Psoas muscle (tissue), 8 donors: Measurements from ENCODE around the gene SLC9A7. TPM values are rescaled to one million over a fixed set of nuclear protein-coding genes. Genes with fewer than 3 reads are reported as not detected.

Experiments used
- ATAC-seq, 4 donors: fragments of 200-7000 bp; cut with Tn5 transposase; one replicate each; pipeline ENCODE4 v1.9.1; 2020; ENCODE audit warnings: moderate library complexity in 3 of 4, mild to moderate bottlenecking in 2 of 4
- DNase-seq, 2 donors: peaks; one replicate each; pipeline ENCODE4 v3.0.0-alpha.2; 2020
- H3K27ac ChIP-seq: fragments of 200-600 bp; one replicate; pipeline ENCODE4 v1.8.0; 2022
- H3K27me3 ChIP-seq, 3 donors: fragments of 200-600 bp in 1 of 3; one replicate each; pipeline versions ENCODE4 v1.6.1 to v1.8.0; 2013 to 2022; ENCODE audit warnings: low read length in 2 of 3, mild to moderate bottlenecking in 2 of 3, moderate library complexity in 1 of 3; ENCODE audit not compliant: insufficient read depth in 3 of 3
- H3K36me3 ChIP-seq, 2 donors: fragments of 200-600 bp in 1 of 2; one replicate each; pipeline versions ENCODE4 v1.6.1 to v1.8.0; 2013 to 2022; ENCODE audit warnings: low read depth in 1 of 2, mild to moderate bottlenecking in 1 of 2, moderate library complexity in 1 of 2; ENCODE audit not compliant: insufficient read depth in 1 of 2
- H3K4me1 ChIP-seq: fragments of 200-600 bp; one replicate; pipeline ENCODE4 v1.8.0; 2022
- H3K4me3 ChIP-seq: fragments of 200-600 bp; one replicate; pipeline ENCODE4 v1.8.0; 2022; ENCODE audit warnings: mild to moderate bottlenecking
- H3K9me3 ChIP-seq: fragments of 200-600 bp; one replicate; pipeline ENCODE4 v1.8.0; 2022
- CTCF ChIP-seq: fragments of 200-600 bp; IDR thresholded peaks from one replicate; pipeline ENCODE4 v1.8.0; 2022; ENCODE audit warnings: antibody characterized with exemption
- WGBS, 3 donors: extraction: QIAGEN DNeasy Blood & Tissue Kit; methylation state at CpG; one replicate each; pipeline versions ENCODE4 v1.1.6 to v1.1.7; 2013; 5-methylcytosine and 5-hydroxymethylcytosine counted together
- intact Hi-C, 2 donors: fragments of 100-400 bp; cut with DNase I; formaldehyde crosslinking; loops; one replicate each; pipeline versions ENCODE4 v1.11.0 to v1.14.2; 2022
- polyA plus RNA-seq, 3 donors: library from polyadenylated mRNA; stranded (reverse); fragments of 200-250 nt; gene quantifications; one replicate each; pipeline ENCODE4 v1.2.3, GENCODE V29; 2013
- total RNA-seq, 4 donors: library from RNA; stranded (reverse); fragmentation: NEBNext Ultra II Directional in 2 of 4; extraction: Animal tissue kit (Norgen Biotek cat#: 25700) in 2 of 4; gene quantifications; one replicate each; pipeline versions ENCODE4 v1.2.1 to v1.2.4, GENCODE V29; 2021 to 2023
- donor health status: healthy with polysubstance abuse.
- donor health status: DM: no; HTN: no; CAD: no; lungs with moderate emphysema.
- donor health status: Bipolar disorder and iron deficiency.
- donor health status: healthy.
- donor health status: DM: yes; HTN: yes; CAD: no.
- donor health status: DM: no; HTN: no; CAD: no.
- donor health status: DM: no; HTN: no; CAD: no.
- donor health status: DM: yes; HTN: yes; CAD: no.

SLC9A7 gene
- total and polyA plus RNA-seq, 7 donors: 1.5 to 14.0 (median 8.2) TPM

- 65 to 74% (median 65%) methylated on average over 7 of the region's 7 CpGs for WGBS, 3 donors
- TF ChIP-seq CTCF: no peak
- intact Hi-C loops: no loop called here
These were observed 36.0 kb downstream of the SLC9A7 start for GRCh38 chrX:46722742-46723568.

GRCh38 chrX:46716796-46717195, 42.1 kb downstream of the SLC9A7 start:
- ATAC-seq: no peak
- DNase-seq: no peak
- 68 to 79% (median 76%) methylated on average over 3 of the region's 3 CpGs for WGBS, 3 donors
- no peaks in the 10 kb centered on the region for H3K4me1 ChIP-seq
- no peak overlapping the region for H3K4me3 ChIP-seq
- intact Hi-C loops: no loop called here
- no peaks in the 10 kb centered on the region for H3K36me3 ChIP-seq
- peaks cover 5% of the 10 kb centered on the region for H3K9me3 ChIP-seq
- H3K27ac ChIP-seq: no peak overlapping the region
- no peak for TF ChIP-seq CTCF
- H3K27me3 ChIP-seq: no peaks in the 10 kb centered on the region

More at GRCh38 chrX:46722742-46723568, 36.0 kb downstream of the SLC9A7 start:
- Histone ChIP-seq H3K36me3 (no peaks in the 10 kb centered on the region), H3K27ac (no peak overlapping the region), H3K4me1 (no peaks in the 10 kb centered on the region), H3K4me3 (no peak overlapping the region), H3K27me3 (no peaks in the 10 kb centered on the region), H3K9me3 (no peaks in the 10 kb centered on the region)
- ATAC-seq (no peak), DNase-seq (no peak)

DNA sequence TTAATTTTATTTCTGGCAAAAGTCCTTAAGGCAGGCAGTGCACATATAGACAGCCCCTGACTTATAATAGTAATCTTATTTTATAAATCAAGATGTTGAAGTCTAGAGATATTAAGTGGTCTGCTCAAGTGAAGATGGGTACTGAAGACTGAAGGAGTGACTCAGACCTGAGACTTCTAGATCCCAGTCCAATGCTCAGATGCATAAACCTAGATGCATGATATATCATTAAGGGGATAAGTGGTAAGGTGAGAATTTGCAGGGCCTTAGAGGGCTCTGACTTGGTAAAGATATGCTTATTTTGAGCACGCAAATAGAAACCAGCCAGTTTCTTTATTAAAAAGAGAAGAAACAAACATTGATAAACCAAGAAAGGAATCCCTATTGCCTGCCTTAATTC, 42.9 kb downstream of the SLC9A7 start:
- TF ChIP-seq CTCF: no peak
- Histone ChIP-seq H3K27ac (no peak overlapping the region), H3K4me3 (no peak overlapping the region), H3K36me3 (no peaks in the 10 kb centered on the region), H3K27me3 (no peaks in the 10 kb centered on the region), H3K9me3 (peaks cover 5% of the 10 kb centered on the region), H3K4me1 (no peaks in the 10 kb centered on the region)
- DNase-seq (no peak), ATAC-seq (no peak)
- 83 to 91% (median 90%) methylated on average over 1 of the region's 1 CpG for WGBS, 3 donors
- intact Hi-C loops: no loop called here

DNA sequence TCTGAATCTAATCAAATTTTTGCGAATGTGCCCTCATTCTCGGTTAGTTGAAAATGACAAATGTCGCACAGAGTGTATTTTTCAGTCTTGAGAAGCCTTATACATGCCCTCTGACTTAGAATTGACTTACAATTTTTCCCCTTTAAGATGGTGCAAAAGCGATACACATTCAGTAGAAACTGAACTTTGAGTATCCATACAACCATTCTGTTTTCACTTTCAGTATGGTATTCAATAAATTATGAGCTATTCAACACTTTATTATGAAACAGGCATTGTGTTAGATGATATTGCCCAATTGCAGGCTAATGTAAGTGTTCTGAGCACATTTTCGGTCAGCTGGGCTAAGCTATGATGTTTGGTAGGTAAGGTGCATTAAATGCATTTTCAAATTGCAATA, 43.4 kb downstream of the SLC9A7 start:
- intact Hi-C loops: no loop called here
- H3K27me3 ChIP-seq: no peaks in the 10 kb centered on the region
- ATAC-seq (no peak), DNase-seq (no peak)
- H3K4me1 ChIP-seq: no peaks in the 10 kb centered on the region
- 80 to 95% (median 93%) methylated on average over 5 of the region's 5 CpGs for WGBS, 3 donors
- no peak overlapping the region for H3K27ac ChIP-seq
- H3K9me3 ChIP-seq: peaks cover 5% of the 10 kb centered on the region
- no peak overlapping the region for H3K4me3 ChIP-seq
- no peak for TF ChIP-seq CTCF
- H3K36me3 ChIP-seq: no peaks in the 10 kb centered on the region
